NCI-H226 (cell line): Measurements from ENCODE around the gene FAM98A.
A peak's percentile ranks its signal among the peaks of the same experiment; 100 is the strongest.

Experiments
- DNase-seq: peaks from one replicate; pipeline ENCODE4 v3.0.0-alpha.2; 2015

Gene FAM98A

DNA sequence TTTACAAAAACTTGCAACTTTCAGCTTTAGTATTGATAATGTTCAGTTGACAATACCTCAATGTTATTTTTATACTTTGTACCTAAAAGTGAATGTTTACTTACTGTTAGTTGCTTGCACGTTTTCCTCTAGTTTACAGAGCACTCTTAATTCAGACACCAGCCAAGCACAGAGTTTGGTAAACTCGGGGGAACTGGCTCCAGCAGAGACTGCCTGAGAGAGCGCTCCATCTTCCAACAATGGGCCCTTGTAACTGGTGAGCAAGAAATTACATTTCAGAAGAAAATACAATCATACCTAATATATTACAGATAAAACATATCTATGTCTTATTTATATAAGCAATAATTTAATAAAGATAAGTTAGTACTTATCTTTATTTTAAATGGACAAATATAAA is 3.7 kb downstream of the FAM98A start:
- no peak for DNase-seq

GRCh38 chr2:33589444-33589843 is 9.7 kb downstream of the FAM98A start:
- DNase-seq: no peak

DNA sequence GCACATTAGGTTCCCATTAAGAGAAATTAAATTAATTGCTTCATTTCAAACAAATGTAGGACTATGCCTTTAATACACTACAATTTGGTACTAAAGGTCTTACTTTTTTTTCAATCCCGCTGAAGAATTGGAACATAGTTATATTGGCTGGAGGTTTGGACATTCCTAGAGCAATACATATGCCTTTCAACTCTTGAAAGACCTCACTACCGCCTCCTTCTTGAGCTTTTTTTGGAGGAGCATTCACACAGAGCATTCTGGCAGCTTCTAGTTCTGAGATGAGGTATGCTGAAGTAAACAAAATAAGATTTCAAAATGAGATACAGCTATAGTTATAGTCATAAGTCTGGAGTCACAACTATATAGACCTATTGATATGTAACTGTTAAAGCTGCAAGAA is 10.9 kb downstream of the FAM98A start:
- DNase-seq: no peak

DNA sequence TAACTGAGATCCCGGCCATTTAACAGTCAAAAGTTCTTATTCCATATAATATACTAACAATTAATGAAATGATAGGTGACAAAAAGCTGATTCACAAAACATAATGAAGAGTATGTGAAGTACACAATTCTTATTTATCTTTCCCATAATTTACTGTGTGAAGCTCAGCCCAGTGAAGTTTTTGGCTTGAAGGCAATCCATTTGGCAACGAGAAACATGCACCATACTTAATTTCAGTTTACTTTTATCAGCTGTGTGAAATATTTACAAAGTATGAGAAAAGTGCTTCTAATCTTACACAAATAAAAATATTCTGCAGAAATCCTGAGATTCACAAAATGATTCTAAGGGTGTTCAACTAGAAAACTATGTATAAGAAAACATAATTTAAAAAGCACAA is 12.3 kb downstream of the FAM98A start:
- DNase-seq: no peak

DNA sequence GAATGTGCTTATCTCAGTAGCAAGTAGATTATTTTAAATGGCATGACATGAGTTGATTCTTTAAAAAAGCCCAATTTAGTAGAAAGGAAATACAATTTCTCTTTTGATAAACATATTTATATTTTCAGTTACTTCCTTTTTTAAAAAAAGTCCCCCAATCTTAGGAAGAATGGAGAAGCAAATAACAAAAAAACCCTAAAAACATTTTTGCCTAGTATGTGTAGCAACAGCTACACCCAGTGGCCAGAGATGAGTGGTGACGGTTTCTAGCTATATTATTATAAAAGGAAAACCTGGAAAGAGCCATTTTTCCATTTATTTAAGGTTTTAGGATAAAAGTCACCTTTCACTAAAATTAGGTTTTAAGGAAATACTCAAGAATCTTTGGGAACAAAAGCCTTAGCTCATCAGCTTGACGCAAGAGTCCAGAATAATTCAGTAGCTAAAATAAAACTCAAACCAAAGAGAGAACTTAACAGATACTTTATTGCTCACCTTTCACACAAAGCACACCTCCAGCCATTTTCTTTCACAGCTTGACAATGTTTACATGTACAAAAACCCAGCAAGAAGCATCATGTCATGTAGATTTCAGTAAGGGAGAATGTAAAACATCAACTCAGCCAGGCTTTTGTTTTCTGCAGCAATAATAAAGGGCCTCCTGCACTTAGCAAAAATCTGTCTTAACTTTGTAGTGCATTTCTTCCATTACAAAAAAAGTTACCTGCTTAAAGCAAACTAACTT is 15.7 kb downstream of the FAM98A start:
- DNase-seq: no peak

- DNase-seq: no peak
Observed at GRCh38 chr2:33581872-33582271, 17.2 kb downstream of the FAM98A start.

DNA sequence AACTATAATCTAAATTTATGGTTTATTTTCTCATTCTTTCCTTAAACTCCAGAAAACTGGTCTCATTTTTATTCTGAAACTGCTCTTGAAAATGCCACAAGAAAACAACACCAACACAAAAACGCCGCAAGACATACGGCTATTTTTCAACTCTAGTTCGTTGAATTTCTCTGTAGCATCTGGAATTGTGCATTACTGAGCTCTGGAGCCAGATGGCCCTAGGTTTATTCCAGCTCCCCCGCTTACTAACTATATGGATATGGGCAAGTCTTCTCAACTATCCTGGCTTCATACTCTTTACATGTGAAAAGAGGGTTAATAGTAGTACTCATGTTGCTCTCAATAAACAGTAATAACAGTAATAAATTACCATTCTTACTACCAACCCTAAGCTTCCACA is 19.9 kb downstream of the FAM98A start:
- DNase-seq: no peak

DNA sequence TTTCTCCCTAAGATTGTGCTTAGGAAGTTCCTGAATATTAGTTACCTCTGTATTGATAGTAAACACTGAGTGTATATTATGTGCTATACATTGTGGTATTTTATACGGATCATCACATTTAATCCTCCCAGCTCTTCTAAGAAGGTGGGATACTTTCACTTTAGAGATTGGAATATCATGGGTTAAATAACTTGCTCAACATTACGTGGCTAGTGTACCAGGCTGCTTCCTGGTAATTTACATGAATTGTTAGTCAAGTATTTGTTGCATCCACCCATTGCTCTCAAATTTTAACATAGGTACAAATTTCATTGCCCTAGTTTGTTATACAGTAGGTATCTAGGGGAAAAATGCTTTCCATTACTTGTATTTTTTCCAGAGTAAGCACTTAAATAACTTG is 21.4 kb downstream of the FAM98A start:
- no peak for DNase-seq

- no peak for DNase-seq
Observed at GRCh38 chr2:33577084-33577483, 22.0 kb downstream of the FAM98A start.

- no peak for DNase-seq
Observed at GRCh38 chr2:33573657-33574056, 25.4 kb downstream of the FAM98A start.

GRCh38 chr2:33570681-33571080 is 28.4 kb downstream of the FAM98A start:
- DNase-seq: no peak

- no peak for DNase-seq
Observed at GRCh38 chr2:33561872-33562271, 37.2 kb downstream of the FAM98A start.

DNA sequence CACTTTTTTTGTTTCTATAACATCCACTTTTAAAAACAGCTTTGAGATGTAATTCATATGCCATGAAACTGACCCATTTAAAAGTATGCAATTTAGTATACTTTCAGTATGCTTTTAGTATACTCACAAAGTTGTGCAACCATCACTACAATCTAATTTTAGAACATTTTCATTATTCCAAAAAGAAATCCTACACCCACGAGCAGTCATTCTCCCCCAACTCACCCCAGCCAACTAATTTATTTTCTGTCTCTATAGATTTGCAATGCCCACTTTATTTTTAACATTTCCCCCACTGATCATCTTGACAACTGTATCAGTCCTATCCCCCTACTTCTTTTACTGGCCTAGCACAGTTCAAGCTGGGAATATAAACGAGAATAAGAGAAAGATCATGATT is 39.1 kb downstream of the FAM98A start:
- DNase-seq: no peak

DNA sequence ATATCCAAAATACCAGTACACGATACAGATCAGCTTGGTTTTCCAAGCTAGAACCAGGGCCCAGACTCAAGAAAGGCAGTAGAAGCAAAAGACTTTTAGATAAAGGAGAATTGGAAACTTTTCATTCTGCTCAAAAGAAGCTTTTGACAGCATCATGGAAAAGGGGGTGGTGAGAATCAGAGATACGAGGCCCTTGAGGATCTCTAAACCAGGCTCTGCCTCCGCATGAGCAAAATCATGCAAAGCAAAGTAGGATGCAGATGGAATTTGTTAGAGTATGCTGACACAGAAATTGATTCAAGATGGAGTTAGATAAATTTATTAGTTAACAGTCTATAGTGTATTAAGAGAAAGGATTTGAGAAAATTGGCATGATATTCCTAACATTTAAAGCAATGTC is 39.8 kb downstream of the FAM98A start:
- DNase-seq: no peak

GRCh38 chr2:33555681-33556080 is 43.4 kb downstream of the FAM98A start:
- no peak for DNase-seq

DNA sequence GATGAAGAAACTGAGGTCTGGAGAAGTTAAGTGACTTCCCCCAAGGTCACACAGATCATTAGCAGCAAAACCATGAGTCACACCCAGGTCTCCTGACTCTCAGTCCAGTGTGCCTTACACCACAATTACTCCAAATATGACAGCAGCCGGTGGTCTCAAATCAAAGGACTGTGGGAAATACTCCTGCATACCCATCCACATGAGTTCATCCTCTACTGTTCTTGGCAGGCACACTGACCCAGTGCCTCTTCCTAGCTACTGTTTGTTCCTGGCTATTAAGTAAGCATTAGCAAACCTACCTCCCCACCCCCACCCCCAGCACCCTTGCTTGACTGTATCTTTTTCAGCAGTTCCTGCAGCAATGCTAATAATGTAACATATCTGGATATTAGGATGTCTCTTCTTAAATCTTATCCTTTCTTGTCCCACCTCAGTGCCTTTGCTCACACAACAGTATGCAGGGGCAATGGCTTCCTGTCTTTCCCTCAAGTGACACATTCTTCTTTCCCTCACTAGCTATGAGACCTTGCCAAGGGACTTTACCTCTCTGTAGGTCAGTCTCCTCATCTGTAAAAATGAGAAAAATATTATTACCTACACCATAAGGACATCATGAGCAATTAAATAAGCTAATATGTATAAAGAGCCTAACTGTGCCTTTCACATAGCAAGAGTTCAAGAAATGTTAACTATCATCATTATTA is 46.2 kb downstream of the FAM98A start:
- DNase-seq: peak; percentile 28

GRCh38 chr2:33550206-33550605 is 48.9 kb downstream of the FAM98A start:
- DNase-seq: no peak

DNA sequence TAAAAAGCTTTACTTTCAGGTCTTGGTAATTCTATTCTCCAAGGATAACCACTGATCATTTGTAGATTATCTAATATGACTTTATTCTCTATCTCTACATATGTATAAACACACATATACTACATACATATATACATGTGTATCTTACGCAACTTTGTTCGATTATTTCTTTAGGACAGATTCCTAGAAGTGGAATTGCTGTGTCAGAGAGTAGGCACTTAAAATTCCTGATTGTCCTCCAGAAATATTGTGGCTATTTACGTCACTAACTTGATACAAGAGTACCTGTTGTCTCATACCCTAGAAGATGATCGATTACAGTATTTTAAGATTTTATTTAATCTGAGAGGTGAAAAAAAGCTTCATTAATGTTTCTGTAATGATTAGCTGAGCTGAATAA is 57.9 kb downstream of the FAM98A start:
- no peak for DNase-seq

- no peak for DNase-seq
Observed at GRCh38 chr2:33535421-33535820, 63.7 kb downstream of the FAM98A start.
